Ovary (tissue), 9 donors: ENCODE measurements around the gene GPR183. TPM values are rescaled to one million over a fixed set of nuclear protein-coding genes. Genes with fewer than 3 reads are reported as not detected.

ENCODE experiments used
- DNase-seq, 5 donors: peaks; one replicate each; pipeline ENCODE4 v3.0.0-alpha.2; 2019 to 2020
- H3K27ac ChIP-seq, 2 donors: fragments of 200-600 bp; one replicate each; pipeline versions ENCODE4 v1.5.1 to v1.8.0; 2019 to 2022
- H3K27me3 ChIP-seq: fragments of 200-600 bp; one replicate; pipeline ENCODE4 v1.8.0; 2022
- H3K36me3 ChIP-seq: fragments of 200-600 bp; sonication (generic); one replicate; pipeline ENCODE4 v1.5.1; 2019
- H3K4me1 ChIP-seq: one replicate; pipeline ENCODE4 v1.8.1; 2013; ENCODE audit warnings: mild to moderate bottlenecking, moderate library complexity; ENCODE audit not compliant: insufficient read depth
- H3K4me3 ChIP-seq: fragments of 200-600 bp; sonication (generic); one replicate; pipeline ENCODE4 v1.5.1; 2017
- H3K9me3 ChIP-seq, 2 donors: fragments of 200-600 bp in 1 of 2; sonication (generic) in 1 of 2; one replicate each; pipeline versions ENCODE4 v1.5.1 to v1.8.1; 2013 to 2019; ENCODE audit warnings: mild to moderate bottlenecking in 1 of 2, moderate library complexity in 1 of 2
- EP300 ChIP-seq: sonication (generic); formaldehyde crosslinking; IDR thresholded peaks from one replicate; pipeline ENCODE4 v1.6.1; 2017; ENCODE audit warnings: antibody characterized with exemption
- POLR2A ChIP-seq: fragments of 450-650 bp; IDR thresholded peaks from one replicate; pipeline ENCODE4 v1.6.1; 2017; ENCODE audit warnings: antibody characterized with exemption, mild to moderate bottlenecking, moderate library complexity
- whole genome bisulfite sequencing, 3 donors: extraction: QIAGEN DNeasy Blood & Tissue Kit in 1 of 3; methylation state at CpG; one replicate each; pipeline versions ENCODE4 v1.1.5 to v1.1.7; 2013 to 2017; 5-methylcytosine and 5-hydroxymethylcytosine counted together
- intact Hi-C, 4 donors: fragments of 100-400 bp; cut with DNase I; formaldehyde crosslinking; loops; one replicate each; pipeline versions ENCODE4 v1.11.0 to v1.15.1; 2022 to 2023
- polyA plus RNA-seq, 2 donors: library from polyadenylated mRNA; stranded (reverse); fragments of 200-250 nt in 1 of 2; fragments of 350-450 nt in 1 of 2; fragmentation: Illumina TruSeq in 1 of 2; extraction: RNeasy Lipid Tissue Mini Kit (QIAGEN cat#74804) in 1 of 2; gene quantifications; one replicate each; pipeline ENCODE4 v1.2.3, GENCODE V29; 2013 to 2014
- total RNA-seq, 7 donors: library from RNA; depleted of rRNA in 2 of 7; stranded (reverse); fragments of >200 nt in 2 of 7; fragmentation: NEBNext Ultra II Directional in 3 of 7; extraction: Animal tissue kit (Norgen Biotek cat#: 25700) in 3 of 7; gene quantifications; one replicate each; pipeline versions ENCODE4 v1.1.0 to v1.2.4, GENCODE V29; 2016 to 2023
- TF ChIP-seq, protein P1 (sequence below), 3 donors: fragments of 450-650 bp in 2 of 3; fragments of 200-600 bp in 1 of 3; IDR thresholded peaks; one replicate each; pipeline versions ENCODE4 v1.5.1 to v1.8.0; 2016 to 2022; ENCODE audit warnings: antibody characterized with exemption in 3 of 3, mild to moderate bottlenecking in 1 of 3
- donor health status: DM: no; HTN: no; CAD: no; lungs with moderate emphysema.
- donor health status: DM: no; HTN: no; CAD: no.
- donor health status: Bipolar disorder and iron deficiency.
- donor health status: DM: yes; HTN: yes; CAD: no.
- donor health status: DM: no; HTN: no; CAD: no.
- donor health status: DM: yes; HTN: yes; CAD: no.

The GPR183 gene
- total and polyA plus RNA-seq, 9 donors, result 2.4 to 14.6 (median 5.5) TPM

DNA sequence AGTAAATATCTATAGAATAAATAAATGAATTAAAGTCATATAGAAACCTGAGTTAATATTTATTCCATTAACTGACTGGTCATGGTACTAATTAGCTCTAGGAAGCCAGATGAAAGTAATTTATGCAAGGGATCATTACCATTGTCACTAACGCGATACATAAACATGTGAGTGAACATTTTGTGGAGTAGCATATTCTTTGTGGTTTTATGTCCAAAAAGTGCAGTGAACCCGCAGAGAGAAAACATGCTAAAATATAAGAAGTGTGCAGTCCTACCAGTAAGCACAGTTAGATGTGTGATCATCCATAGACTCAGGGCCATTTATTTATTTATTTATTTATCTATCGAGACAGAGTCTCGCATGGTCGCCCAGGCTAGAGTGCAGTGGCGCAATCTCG, 1.6 kb downstream of the GPR183 start:
- Histone ChIP-seq H3K36me3 (no peaks in the 10 kb centered on the region), H3K27ac (no peak overlapping the region), H3K9me3 (no peaks in the 10 kb centered on the region), H3K4me3 (no peak overlapping the region), H3K27me3 (no peaks in the 10 kb centered on the region), H3K4me1 (no peaks in the 10 kb centered on the region)
- DNase-seq, result no peak
- WGBS, 3 donors, result 94 to 97% (median 97%) methylated on average over 8 of the region's 8 CpGs
- intact Hi-C loops, result loop anchor here in 1 of 4 donors (10.0 kb wide), 1 partner anchor 129 kb away; no protein-coding TSS in a partner anchor
- no peak for TF ChIP-seq POLR2A
- TF ChIP-seq, protein P1, sequence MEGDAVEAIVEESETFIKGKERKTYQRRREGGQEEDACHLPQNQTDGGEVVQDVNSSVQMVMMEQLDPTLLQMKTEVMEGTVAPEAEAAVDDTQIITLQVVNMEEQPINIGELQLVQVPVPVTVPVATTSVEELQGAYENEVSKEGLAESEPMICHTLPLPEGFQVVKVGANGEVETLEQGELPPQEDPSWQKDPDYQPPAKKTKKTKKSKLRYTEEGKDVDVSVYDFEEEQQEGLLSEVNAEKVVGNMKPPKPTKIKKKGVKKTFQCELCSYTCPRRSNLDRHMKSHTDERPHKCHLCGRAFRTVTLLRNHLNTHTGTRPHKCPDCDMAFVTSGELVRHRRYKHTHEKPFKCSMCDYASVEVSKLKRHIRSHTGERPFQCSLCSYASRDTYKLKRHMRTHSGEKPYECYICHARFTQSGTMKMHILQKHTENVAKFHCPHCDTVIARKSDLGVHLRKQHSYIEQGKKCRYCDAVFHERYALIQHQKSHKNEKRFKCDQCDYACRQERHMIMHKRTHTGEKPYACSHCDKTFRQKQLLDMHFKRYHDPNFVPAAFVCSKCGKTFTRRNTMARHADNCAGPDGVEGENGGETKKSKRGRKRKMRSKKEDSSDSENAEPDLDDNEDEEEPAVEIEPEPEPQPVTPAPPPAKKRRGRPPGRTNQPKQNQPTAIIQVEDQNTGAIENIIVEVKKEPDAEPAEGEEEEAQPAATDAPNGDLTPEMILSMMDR (IDR thresholded peaks at IDR 0.05), result no peak
- TF ChIP-seq EP300, result no peak

DNA sequence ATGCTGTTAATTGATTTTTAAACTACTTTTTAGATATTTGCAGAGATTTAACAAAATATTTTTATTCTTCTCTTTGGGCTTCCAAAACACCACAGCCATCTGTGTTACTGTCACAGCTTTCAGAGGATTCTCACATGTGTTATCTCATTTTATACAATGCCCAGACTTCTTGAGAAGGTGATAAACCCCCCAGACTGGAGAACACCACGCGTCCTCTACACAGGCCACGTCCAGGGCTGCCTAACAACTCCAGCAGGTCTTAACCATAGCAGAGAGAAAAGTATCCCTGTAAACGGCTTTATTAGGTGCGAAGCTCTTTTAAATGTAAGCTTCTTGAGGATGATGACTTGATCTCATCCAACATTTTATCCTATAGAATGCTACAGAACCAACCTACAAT, 2.0 kb downstream of the GPR183 start:
- no peaks in the 10 kb centered on the region for H3K36me3 ChIP-seq
- no peaks in the 10 kb centered on the region for H3K4me1 ChIP-seq
- no peaks in the 10 kb centered on the region for H3K27me3 ChIP-seq
- intact Hi-C loops, result loop anchor here in 1 of 4 donors (10.0 kb wide), 1 partner anchor 130 kb away; no protein-coding TSS in a partner anchor
- no peak overlapping the region for H3K27ac ChIP-seq
- WGBS, 3 donors, result 49 to 90% (median 69%) methylated on average over 5 of the region's 5 CpGs
- no peak for DNase-seq
- no peak overlapping the region for H3K4me3 ChIP-seq
- TF ChIP-seq, protein P1 (IDR thresholded peaks at IDR 0.05), result no peak
- no peak for TF ChIP-seq EP300
- no peak for TF ChIP-seq POLR2A
- no peaks in the 10 kb centered on the region for H3K9me3 ChIP-seq

DNA sequence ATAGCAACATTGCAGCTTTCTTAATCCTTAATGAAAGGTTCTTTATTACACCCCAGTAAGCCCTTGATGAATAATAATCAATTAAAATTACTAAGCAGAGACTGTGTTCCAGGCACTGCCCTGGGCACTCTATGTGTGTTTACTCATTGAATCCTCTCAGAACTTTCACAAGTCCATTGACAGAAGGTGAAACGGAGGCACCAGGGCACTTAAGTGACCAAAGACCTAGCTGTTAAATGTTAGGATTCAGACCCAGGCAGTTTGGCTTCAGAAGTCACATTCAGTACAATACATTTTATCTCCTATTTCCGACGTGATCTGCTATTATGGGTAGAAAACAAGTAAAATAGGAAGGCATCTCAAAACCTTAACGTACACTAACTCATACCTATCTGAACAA, 2.7 kb downstream of the GPR183 start:
- TF ChIP-seq POLR2A (no peak), EP300 (no peak)
- TF ChIP-seq, protein P1 (IDR thresholded peaks at IDR 0.05), result no peak
- no peak overlapping the region for H3K27ac ChIP-seq
- no peaks in the 10 kb centered on the region for H3K9me3 ChIP-seq
- no peak for DNase-seq
- H3K4me3 ChIP-seq, result no peak overlapping the region
- WGBS, 3 donors, result 78 to 82% (median 81%) methylated on average over 4 of the region's 4 CpGs
- intact Hi-C loops, result loop anchor here in 1 of 4 donors (10.0 kb wide), 1 partner anchor 130 kb away; no protein-coding TSS in a partner anchor
- H3K36me3 ChIP-seq, result no peaks in the 10 kb centered on the region
- no peaks in the 10 kb centered on the region for H3K4me1 ChIP-seq
- H3K27me3 ChIP-seq, result no peaks in the 10 kb centered on the region

DNA sequence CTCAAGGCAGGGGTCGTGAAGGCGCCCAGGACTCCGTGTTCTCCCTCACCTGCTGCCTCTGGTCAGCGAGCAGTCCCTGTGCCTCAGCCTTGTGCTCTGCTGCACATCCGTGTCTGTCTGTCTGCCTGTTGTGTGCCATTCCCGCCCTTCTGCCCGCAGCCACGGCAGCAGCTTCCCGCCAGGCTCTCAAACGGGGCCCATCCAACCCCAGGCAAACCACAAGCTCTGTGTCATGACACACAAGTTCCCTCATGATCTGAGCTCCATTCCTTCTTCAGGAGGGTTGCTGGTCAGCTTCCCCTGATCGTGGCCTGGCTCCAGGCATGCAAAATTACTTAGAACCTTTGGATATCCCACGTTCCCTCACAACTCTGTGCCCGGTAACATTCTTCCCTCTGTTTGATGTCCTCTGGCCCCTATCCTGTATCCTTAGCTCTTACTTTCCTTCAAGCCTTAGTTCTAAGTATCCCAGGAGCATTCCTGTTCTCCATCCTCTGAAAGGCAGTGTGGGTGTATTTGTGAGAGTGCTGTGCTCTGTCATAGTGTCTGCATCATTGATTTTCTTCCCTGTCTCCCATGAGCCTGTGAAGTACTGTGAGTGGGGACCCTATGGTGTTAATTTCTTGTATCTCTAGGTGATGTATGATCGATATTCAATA, 3.2 kb downstream of the GPR183 start:
- WGBS, 3 donors, result 84 to 94% (median 93%) methylated on average over 14 of the region's 14 CpGs
- H3K27ac ChIP-seq, result no peak overlapping the region
- intact Hi-C loops, result loop anchor here in 1 of 4 donors (10.0 kb wide), 1 partner anchor 131 kb away; no protein-coding TSS in a partner anchor
- no peak for DNase-seq
- no peaks in the 10 kb centered on the region for H3K27me3 ChIP-seq
- H3K36me3 ChIP-seq, result no peaks in the 10 kb centered on the region
- no peaks in the 10 kb centered on the region for H3K9me3 ChIP-seq
- TF ChIP-seq EP300 (no peak), POLR2A (no peak)
- TF ChIP-seq, protein P1 (IDR thresholded peaks at IDR 0.05), result no peak
- H3K4me1 ChIP-seq, result no peaks in the 10 kb centered on the region
- H3K4me3 ChIP-seq, result no peak overlapping the region
